Right lobe of liver (tissue), 6 donors: ENCODE data around the gene TBC1D5. TPM values are rescaled to one million over a fixed set of nuclear protein-coding genes. Genes with fewer than 3 reads are reported as not detected.
"Not testable (repeated sequence)": the region's sequence is repeated elsewhere in the genome, so short reads cannot be mapped to it uniquely, and the experiment has no call there.

Source experiments
- ATAC-seq, 4 donors: fragments of 200-7000 bp; cut with Tn5 transposase; one replicate each; pipeline ENCODE4 v1.9.1; 2020; ENCODE audit warnings: mild to moderate bottlenecking in 4 of 4, moderate library complexity in 4 of 4
- DNase-seq, 3 donors: peaks; one replicate each; pipeline ENCODE4 v3.0.0-alpha.2; 2020
- H3K27ac ChIP-seq, 3 donors: fragments of 200-600 bp; one replicate each; pipeline ENCODE4 v1.8.0; 2022
- H3K27me3 ChIP-seq, 2 donors: fragments of 200-600 bp; one replicate each; pipeline ENCODE4 v1.8.0; 2022
- H3K36me3 ChIP-seq, 4 donors: fragments of 200-600 bp; sonication (generic) in 1 of 4; one replicate each; pipeline versions ENCODE4 v1.5.1 to v1.8.0; 2017 to 2022; ENCODE audit warnings: control low read depth in 1 of 4
- H3K4me1 ChIP-seq, 4 donors: fragments of 200-600 bp; sonication (generic) in 1 of 4; one replicate each; pipeline versions ENCODE4 v1.5.1 to v1.8.0; 2017 to 2022; ENCODE audit warnings: control low read depth in 1 of 4
- H3K4me3 ChIP-seq, 3 donors: fragments of 200-600 bp; one replicate each; pipeline ENCODE4 v1.8.0; 2022
- H3K9me3 ChIP-seq, 4 donors: fragments of 200-600 bp; sonication (generic) in 1 of 4; one replicate each; pipeline versions ENCODE4 v1.5.1 to v1.8.0; 2017 to 2022; ENCODE audit warnings: control low read depth in 1 of 4
- CTCF ChIP-seq, 4 donors: fragments of 200-600 bp in 3 of 4; fragments of 450-650 bp in 1 of 4; IDR thresholded peaks; one replicate each; pipeline versions ENCODE4 v1.5.1 to v1.8.0; 2016 to 2022; ENCODE audit warnings: antibody characterized with exemption in 4 of 4, mild to moderate bottlenecking in 2 of 4
- POLR2A ChIP-seq: fragments of 450-650 bp; IDR thresholded peaks from one replicate; pipeline ENCODE4 v1.6.1; 2017; ENCODE audit warnings: antibody characterized with exemption, mild to moderate bottlenecking
- WGBS: methylation state at CpG from one replicate; pipeline ENCODE4 v1.1.6; 2018; ENCODE audit warnings: low coverage, low lambda C conversion rate; ENCODE audit not compliant: insufficient coverage; ENCODE audit errors: missing lambda C conversion rate; 5-methylcytosine and 5-hydroxymethylcytosine counted together
- intact Hi-C, 2 donors: fragments of 100-400 bp; cut with DNase I; formaldehyde crosslinking; loops; one replicate each; pipeline versions ENCODE4 v1.11.2 to v1.14.1; 2022
- total RNA-seq, 6 experiments: library from RNA; depleted of rRNA in 2 of 6; stranded (reverse); fragments of >200 nt in 2 of 6; fragmentation: NEBNext Ultra II Directional in 3 of 6; extraction: Animal tissue kit (Norgen Biotek cat#: 25700) in 3 of 6; gene quantifications; one replicate each; pipeline versions ENCODE4 v1.1.0 to v1.2.4, GENCODE V29; 2016 to 2023
- donor health status: DM: no; HTN: yes; CAD: no.
- donor health status: DM: no; HTN: no; CAD: no.
- donor health status: DM: no; HTN: no; CAD: no.
- donor health status: DM: no; HTN: yes; CAD: no.
- donor health status: DM: no; HTN: yes; CAD: no.

The TBC1D5 gene
- total RNA-seq, 6 experiments from 2014 or later: 21.5 to 33.4 (median 27.7) TPM

GRCh38 chr3:17638356-17638755 lies 104.1 kb downstream of the TBC1D5 start:
- Histone ChIP-seq H3K4me3 (no peak overlapping the region), H3K4me1 (no peaks in the 10 kb centered on the region), H3K9me3 (peaks cover 0 to 2% (median 0%) of the 10 kb centered on the region in 4 donors), H3K36me3 (no peaks in the 10 kb centered on the region), H3K27me3 (no peaks in the 10 kb centered on the region), H3K27ac (no peak overlapping the region)
- TF ChIP-seq POLR2A: no peak
- TF ChIP-seq CTCF (IDR thresholded peaks at IDR 0.05): no peak
- ATAC-seq (no peak), DNase-seq (no peak)
- intact Hi-C loops: no loop called here

- H3K4me3 ChIP-seq, H3K36me3 ChIP-seq, DNase-seq, H3K4me1 ChIP-seq, H3K27ac ChIP-seq, intact Hi-C loops, H3K9me3 ChIP-seq, H3K27me3 ChIP-seq: not testable (repeated sequence)
- ATAC-seq: peak in 1 of 4 donors; percentile 22
- 50% methylated on average over 2 of the region's 2 CpGs for WGBS
Measured at GRCh38 chr3:17635675-17636074, 106.8 kb downstream of the TBC1D5 start.

- no peak for ATAC-seq
- TF ChIP-seq POLR2A (no peak), CTCF (IDR thresholded peaks at IDR 0.05) (no peak)
- H3K4me3 ChIP-seq: no peak overlapping the region
- DNase-seq: no peak
- no peaks in the 10 kb centered on the region for H3K36me3 ChIP-seq
- H3K9me3 ChIP-seq: peaks cover 0 to 2% (median 0%) of the 10 kb centered on the region in 4 donors
- H3K27ac ChIP-seq: no peak overlapping the region
- no peaks in the 10 kb centered on the region for H3K4me1 ChIP-seq
- intact Hi-C loops: no loop called here
- no peaks in the 10 kb centered on the region for H3K27me3 ChIP-seq
Measured at GRCh38 chr3:17634964-17635363, 107.5 kb downstream of the TBC1D5 start.

GRCh38 chr3:17634201-17634600 lies 108.2 kb downstream of the TBC1D5 start:
- 79% methylated on average over 2 of the region's 2 CpGs for whole genome bisulfite sequencing
- H3K27me3 ChIP-seq: no peaks in the 10 kb centered on the region
- no peak overlapping the region for H3K4me3 ChIP-seq
- TF ChIP-seq CTCF (IDR thresholded peaks at IDR 0.05) (no peak), POLR2A (no peak)
- H3K4me1 ChIP-seq: no peaks in the 10 kb centered on the region
- DNase-seq: no peak
- no peaks in the 10 kb centered on the region for H3K36me3 ChIP-seq
- ATAC-seq: no peak
- intact Hi-C loops: no loop called here
- peaks cover 0 to 2% (median 0%) of the 10 kb centered on the region in 4 donors for H3K9me3 ChIP-seq
- H3K27ac ChIP-seq: no peak overlapping the region

- no peaks in the 10 kb centered on the region for H3K4me1 ChIP-seq
- no peak overlapping the region for H3K27ac ChIP-seq
- DNase-seq: no peak
- no peak overlapping the region for H3K4me3 ChIP-seq
- TF ChIP-seq POLR2A (no peak), CTCF (IDR thresholded peaks at IDR 0.05) (no peak)
- intact Hi-C loops: no loop called here
- H3K9me3 ChIP-seq: peaks cover 0 to 2% (median 0%) of the 10 kb centered on the region in 4 donors
- no peaks in the 10 kb centered on the region for H3K36me3 ChIP-seq
- ATAC-seq: peak in 3 of 4 donors; percentile 35 to 61 (median 49)
- H3K27me3 ChIP-seq: no peaks in the 10 kb centered on the region
- 61% methylated on average over 3 of the region's 3 CpGs for WGBS
Measured at GRCh38 chr3:17632401-17633100, 109.9 kb downstream of the TBC1D5 start.
